ENCODE measurements around the gene POTEB. TPM values are rescaled to one million over a fixed set of nuclear protein-coding genes. Genes with fewer than 3 reads are reported as not detected.
"Not testable (repeated sequence)": the region's sequence is repeated elsewhere in the genome, so short reads cannot be mapped to it uniquely, and the experiment has no call there.

POTEB gene
- not detected in 2 replicates for total RNA-seq (2014; rRNA removed; shearing (Covaris generic))

DNA sequence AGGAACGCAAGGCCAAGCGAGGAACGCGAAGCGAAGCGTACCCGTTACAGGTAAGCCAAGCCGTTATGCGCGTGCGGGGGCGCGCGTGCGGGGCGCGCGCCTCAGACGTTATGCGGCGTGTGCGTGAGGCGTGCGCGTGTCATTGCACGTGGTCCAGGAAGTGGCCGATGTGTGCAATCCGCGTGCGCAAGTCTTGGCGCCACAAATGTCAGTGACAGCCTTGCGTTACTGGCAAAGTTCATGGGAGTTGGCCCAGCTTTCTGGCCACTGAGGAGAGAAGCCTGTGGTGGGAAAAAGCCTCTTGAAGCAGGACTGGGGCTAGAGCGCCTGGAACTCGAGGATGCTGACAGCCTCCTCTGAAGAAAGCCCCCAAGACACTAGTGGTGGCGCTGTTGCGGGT is at the start of gene POTEB:
POTEB (minus strand) TSS at position 101 of the 400 bp plus-strand sequence. CDS start 489 bp downstream, outside the sequence.
- DNase-seq (ENCODE audit: low spot score): not testable (repeated sequence)

DNA sequence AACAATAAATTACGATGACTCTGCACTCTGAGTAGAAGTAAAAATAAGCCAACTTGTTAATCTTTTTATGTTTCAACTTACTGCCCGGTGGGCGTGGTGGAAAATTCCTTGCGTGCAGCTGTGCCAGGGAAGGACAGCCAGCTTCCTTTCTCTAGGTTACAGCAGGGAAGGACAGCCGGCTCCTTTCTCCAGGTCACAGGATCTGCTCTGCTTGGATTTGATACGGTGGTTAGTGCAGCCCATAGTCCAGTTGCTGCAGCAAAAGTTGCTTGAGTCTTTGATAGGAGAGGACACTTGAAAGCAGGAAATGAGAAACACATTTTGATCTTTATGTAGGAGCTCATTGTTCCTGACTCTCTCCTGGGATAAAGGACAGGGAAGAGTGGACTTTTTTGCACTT is 13.4 kb upstream of the POTEB start:
- not testable (repeated sequence) for DNase-seq (ENCODE audit: low spot score)

DNA sequence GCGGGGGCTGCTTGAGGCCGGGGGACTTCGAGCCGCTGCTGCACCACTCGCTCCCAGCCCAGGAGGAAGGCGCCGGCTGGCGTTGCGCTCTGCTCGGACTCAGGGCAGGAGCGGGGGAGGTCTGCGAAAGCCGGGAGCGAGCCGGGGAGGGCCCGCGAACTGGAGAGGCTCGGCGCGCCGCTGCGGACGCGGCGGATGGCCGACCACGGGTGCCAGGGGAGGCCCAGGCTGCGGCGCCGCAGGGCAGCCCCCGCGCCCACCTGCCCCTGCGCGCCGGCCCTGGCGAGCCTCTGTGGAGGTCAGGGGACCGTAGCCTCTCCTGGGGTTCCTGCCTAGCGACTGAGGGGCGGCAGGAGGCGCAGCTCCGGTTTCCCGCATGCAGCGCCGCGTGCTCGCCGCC is 12.0 kb upstream of the POTEB start:
- not testable (repeated sequence) for DNase-seq (ENCODE audit: low spot score)

DNA sequence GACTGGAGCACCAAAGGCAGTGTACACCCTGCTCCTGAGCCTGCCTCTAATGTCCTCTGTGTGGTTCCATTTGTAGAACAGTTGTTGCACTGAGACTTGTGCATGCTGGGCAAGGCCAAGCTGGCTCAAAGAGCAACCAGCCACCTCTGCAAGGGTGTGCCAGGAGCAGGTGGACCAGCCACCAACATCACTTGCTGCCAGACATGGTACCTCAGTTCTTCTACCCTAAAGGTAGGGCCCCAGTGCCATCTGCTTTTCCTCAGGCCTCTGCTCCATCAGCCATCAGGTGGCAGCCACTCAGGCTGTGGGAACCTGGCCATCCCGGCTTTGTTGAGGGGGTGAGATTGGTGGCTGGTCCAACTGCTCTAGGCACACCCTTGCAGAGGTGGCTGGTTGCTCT is 38.7 kb downstream of the POTEB start:
- DNase-seq (ENCODE audit: low spot score): not testable (repeated sequence)

Other genes with a start within 250 kb of the POTEB start
- gene OR4M2, start 202.8 kb upstream of the POTEB start, total RNA-seq (2014; rRNA removed; shearing (Covaris generic)): not detected in 2 replicates